Epithelial cell of esophagus (primary cell): ENCODE measurements around the gene ANKRD22.

Source experiments
- DNase-seq: peaks from one replicate; pipeline ENCODE4 v3.0.0; 2010; ENCODE audit warnings: low read depth
- H3K4me3 ChIP-seq: 2 replicates; pipeline ENCODE4 v1.5.1; 2011; ENCODE audit warnings: mild to moderate bottlenecking, low read length, control low read depth
- TF ChIP-seq, protein P1 (sequence below): IDR thresholded peaks from 2 replicates; pipeline ENCODE4 v1.5.1; 2011; ENCODE audit warnings: low read depth, mild to moderate bottlenecking, low read length, control low read depth, inconsistent platforms; ENCODE audit not compliant: insufficient read depth; ENCODE audit errors: missing control alignments

Gene ANKRD22

DNA sequence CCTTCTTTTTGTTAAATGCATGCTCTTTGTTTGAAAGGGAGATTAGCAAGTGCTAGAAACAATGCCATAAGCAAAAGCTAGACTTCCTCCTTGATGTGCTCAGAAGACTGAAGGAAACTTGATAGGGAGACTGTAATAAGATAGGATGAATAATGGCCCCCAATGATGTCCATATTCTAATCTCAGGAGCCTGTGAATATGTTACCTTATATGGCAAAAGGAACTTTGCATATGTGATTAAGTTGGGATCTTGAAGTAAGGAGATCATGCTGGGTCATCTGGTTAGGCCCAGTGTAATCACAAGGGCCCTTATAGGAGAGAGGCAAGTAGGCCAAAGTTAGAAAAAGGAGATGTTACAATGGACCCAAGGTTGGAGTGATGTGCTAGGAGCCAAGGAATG is 62.7 kb downstream of the ANKRD22 start:
- DNase-seq: no peak
- H3K4me3 ChIP-seq: no peak overlapping the region
- TF ChIP-seq, protein P1, sequence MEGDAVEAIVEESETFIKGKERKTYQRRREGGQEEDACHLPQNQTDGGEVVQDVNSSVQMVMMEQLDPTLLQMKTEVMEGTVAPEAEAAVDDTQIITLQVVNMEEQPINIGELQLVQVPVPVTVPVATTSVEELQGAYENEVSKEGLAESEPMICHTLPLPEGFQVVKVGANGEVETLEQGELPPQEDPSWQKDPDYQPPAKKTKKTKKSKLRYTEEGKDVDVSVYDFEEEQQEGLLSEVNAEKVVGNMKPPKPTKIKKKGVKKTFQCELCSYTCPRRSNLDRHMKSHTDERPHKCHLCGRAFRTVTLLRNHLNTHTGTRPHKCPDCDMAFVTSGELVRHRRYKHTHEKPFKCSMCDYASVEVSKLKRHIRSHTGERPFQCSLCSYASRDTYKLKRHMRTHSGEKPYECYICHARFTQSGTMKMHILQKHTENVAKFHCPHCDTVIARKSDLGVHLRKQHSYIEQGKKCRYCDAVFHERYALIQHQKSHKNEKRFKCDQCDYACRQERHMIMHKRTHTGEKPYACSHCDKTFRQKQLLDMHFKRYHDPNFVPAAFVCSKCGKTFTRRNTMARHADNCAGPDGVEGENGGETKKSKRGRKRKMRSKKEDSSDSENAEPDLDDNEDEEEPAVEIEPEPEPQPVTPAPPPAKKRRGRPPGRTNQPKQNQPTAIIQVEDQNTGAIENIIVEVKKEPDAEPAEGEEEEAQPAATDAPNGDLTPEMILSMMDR: no peak

DNA sequence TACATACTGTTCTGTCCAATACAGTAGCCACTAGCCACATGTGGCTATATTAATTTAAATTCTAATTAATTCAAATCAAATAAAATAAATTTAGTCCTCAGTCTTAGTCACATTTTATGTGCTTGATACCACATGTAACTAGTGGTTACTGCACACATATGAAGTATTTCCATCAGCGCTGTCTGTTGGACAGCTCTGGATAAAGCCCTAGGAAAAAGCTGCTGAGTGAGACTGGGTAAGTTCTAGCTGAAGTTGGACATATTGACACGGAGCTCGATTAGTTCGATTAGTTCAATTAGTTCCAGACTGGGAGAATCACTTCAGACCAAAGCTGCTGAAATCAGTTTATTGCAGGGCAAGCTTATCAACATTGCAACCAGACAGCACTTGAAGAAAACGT is 64.2 kb downstream of the ANKRD22 start:
- TF ChIP-seq, protein P1: no peak
- H3K4me3 ChIP-seq: no peak overlapping the region
- no peak for DNase-seq

- H3K4me3 ChIP-seq: no peak overlapping the region
- DNase-seq: no peak
- TF ChIP-seq, protein P1: no peak
These were observed 65.4 kb downstream of the ANKRD22 start for GRCh38 chr10:88786032-88786770.

DNA sequence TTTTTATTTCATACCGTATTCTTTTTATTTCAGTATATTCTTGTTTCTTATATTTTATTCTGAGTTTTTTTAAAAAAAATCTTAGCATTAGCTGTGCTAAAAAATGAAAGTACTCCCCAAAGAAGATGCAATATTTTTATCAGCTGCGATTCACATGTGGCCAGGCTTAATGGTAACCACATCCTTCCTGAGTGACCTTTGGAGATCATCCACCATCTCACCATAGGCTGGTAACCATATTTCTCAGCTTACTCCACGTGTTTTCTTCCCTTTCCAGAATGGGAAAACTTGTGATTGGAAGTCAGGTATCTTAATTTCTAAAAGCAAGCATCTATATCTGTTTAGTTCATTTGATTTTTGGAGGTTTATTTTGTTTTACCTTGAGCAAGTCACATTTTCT is 67.9 kb downstream of the ANKRD22 start:
- TF ChIP-seq, protein P1: no peak
- H3K4me3 ChIP-seq: no peak overlapping the region

GRCh38 chr10:88782222-88782621 is 69.4 kb downstream of the ANKRD22 start:
- TF ChIP-seq, protein P1: no peak
- no peak overlapping the region for H3K4me3 ChIP-seq
- no peak for DNase-seq

More for the DNA sequence above, 67.9 kb downstream of the ANKRD22 start:
- no peak for DNase-seq

- TF ChIP-seq, protein P1: no peak
- H3K4me3 ChIP-seq: no peak overlapping the region
- DNase-seq: peak; percentile 76
These were observed 70.4 kb downstream of the ANKRD22 start for GRCh38 chr10:88781206-88781605.
